Mucosa of descending colon (tissue), 3 donors: ENCODE measurements around the gene NID1. TPM values are rescaled to one million over a fixed set of nuclear protein-coding genes. Genes with fewer than 3 reads are reported as not detected.

Source experiments
- ATAC-seq: fragments of 200-7000 bp; cut with Tn5 transposase; one replicate; pipeline ENCODE4 v1.9.1; 2020; ENCODE audit warnings: mild to moderate bottlenecking, moderate library complexity
- DNase-seq, 3 donors: peaks; one replicate each; pipeline ENCODE4 v3.0.0-alpha.2; 2020
- H3K36me3 ChIP-seq: fragments of 200-600 bp; one replicate; pipeline ENCODE4 v1.8.0; 2021; ENCODE audit warnings: low read depth, mild to moderate bottlenecking
- H3K4me1 ChIP-seq: fragments of 200-600 bp; one replicate; pipeline ENCODE4 v1.8.0; 2021; ENCODE audit warnings: low read depth, mild to moderate bottlenecking
- H3K4me3 ChIP-seq: fragments of 200-600 bp; one replicate; pipeline ENCODE4 v1.8.0; 2021; ENCODE audit warnings: mild to moderate bottlenecking
- H3K9me3 ChIP-seq: fragments of 200-600 bp; one replicate; pipeline ENCODE4 v1.8.0; 2021; ENCODE audit warnings: mild to moderate bottlenecking
- CTCF ChIP-seq: fragments of 200-600 bp; IDR thresholded peaks from one replicate; pipeline ENCODE4 v1.8.0; 2022; ENCODE audit warnings: antibody characterized with exemption, mild to moderate bottlenecking
- intact Hi-C, 2 donors: fragments of 100-400 bp; cut with DNase I in 1 of 2; cut with micrococcal nuclease in 1 of 2; formaldehyde crosslinking; loops; one replicate each; pipeline versions ENCODE4 v1.11.0 to v1.11.1; 2022; cut with DNase I, micrococcal nuclease
- total RNA-seq, 3 donors: library from RNA; stranded (reverse); fragmentation: NEBNext Ultra II Directional in 2 of 3; extraction: Animal tissue kit (Norgen Biotek cat#: 25700) in 2 of 3; gene quantifications; one replicate each; pipeline versions ENCODE4 v1.2.1 to v1.2.4, GENCODE V29; 2021 to 2023
- donor health status: DM: no; HTN: no; CAD: no; lungs with moderate emphysema.
- donor health status: DM: no; HTN: no; CAD: no.
- donor health status: DM: no; HTN: yes; CAD: no.

Gene NID1
- total RNA-seq, 3 donors from 2014 or later, result 7.2 to 118 (median 36.7) TPM

DNA sequence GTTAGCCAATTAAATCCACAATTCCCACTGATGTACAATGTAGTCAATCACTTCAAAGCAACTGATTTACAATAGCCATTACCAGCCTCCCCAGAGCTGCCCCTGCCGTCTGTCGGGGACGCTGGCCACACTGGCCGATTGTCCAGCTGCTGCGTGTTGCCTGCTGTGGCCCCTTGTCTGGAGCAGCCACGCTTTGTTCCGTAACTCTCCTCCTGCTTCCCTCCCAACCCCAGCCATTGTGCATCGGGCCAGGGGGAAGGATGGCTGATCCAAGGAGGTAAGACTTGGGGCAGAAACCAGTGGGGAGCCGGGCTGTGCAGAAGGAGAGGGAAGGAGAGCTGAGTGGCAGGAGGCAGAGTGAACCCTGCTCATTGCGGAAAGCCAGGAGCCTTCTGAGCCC lies 114.6 kb downstream of the NID1 start:
- no peak for TF ChIP-seq CTCF
- intact Hi-C loops, result no loop called here
- Histone ChIP-seq H3K36me3 (no peaks in the 10 kb centered on the region), H3K4me1 (no peaks in the 10 kb centered on the region), H3K4me3 (no peak overlapping the region), H3K9me3 (no peaks in the 10 kb centered on the region)
- no peak for DNase-seq
- no peak for ATAC-seq

GRCh38 chr1:235948774-235949427 lies 116.0 kb downstream of the NID1 start:
- intact Hi-C loops, result no loop called here
- H3K4me3 ChIP-seq, result no peak overlapping the region
- no peaks in the 10 kb centered on the region for H3K36me3 ChIP-seq
- H3K9me3 ChIP-seq, result no peaks in the 10 kb centered on the region
- TF ChIP-seq CTCF, result no peak
- DNase-seq (no peak), ATAC-seq (no peak)
- H3K4me1 ChIP-seq, result no peaks in the 10 kb centered on the region

- no peaks in the 10 kb centered on the region for H3K9me3 ChIP-seq
- no peak for ATAC-seq
- no peaks in the 10 kb centered on the region for H3K4me1 ChIP-seq
- H3K36me3 ChIP-seq, result no peaks in the 10 kb centered on the region
- intact Hi-C loops, result no loop called here
- no peak overlapping the region for H3K4me3 ChIP-seq
- no peak for DNase-seq
- TF ChIP-seq CTCF, result no peak
Measured at GRCh38 chr1:235947989-235948388, 116.9 kb downstream of the NID1 start.

DNA sequence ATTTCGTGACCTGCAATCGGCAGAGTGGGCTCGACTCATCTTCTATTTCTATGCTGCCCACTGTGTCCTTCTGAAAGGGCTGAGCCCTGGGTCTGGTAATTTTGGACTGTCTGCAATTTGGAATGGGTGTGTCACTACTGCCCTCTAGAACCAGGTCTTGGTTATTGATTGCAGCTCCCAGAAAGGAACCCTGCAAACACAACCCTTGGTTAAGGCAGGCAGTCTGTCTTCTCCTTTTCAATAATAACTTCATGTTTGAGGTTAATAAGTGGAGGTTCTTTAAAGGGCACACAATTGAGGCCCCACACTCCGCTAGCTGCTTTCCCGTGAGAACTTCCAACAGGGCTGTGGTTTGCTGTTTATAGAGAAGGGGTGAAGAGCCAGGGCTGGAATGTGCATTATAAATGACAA lies 118.3 kb downstream of the NID1 start:
- H3K4me1 ChIP-seq, result no peaks in the 10 kb centered on the region
- no peak overlapping the region for H3K4me3 ChIP-seq
- no peak for TF ChIP-seq CTCF
- DNase-seq (no peak), ATAC-seq (peak; percentile 52)
- H3K9me3 ChIP-seq, result no peaks in the 10 kb centered on the region
- intact Hi-C loops, result no loop called here
- H3K36me3 ChIP-seq, result no peaks in the 10 kb centered on the region

DNA sequence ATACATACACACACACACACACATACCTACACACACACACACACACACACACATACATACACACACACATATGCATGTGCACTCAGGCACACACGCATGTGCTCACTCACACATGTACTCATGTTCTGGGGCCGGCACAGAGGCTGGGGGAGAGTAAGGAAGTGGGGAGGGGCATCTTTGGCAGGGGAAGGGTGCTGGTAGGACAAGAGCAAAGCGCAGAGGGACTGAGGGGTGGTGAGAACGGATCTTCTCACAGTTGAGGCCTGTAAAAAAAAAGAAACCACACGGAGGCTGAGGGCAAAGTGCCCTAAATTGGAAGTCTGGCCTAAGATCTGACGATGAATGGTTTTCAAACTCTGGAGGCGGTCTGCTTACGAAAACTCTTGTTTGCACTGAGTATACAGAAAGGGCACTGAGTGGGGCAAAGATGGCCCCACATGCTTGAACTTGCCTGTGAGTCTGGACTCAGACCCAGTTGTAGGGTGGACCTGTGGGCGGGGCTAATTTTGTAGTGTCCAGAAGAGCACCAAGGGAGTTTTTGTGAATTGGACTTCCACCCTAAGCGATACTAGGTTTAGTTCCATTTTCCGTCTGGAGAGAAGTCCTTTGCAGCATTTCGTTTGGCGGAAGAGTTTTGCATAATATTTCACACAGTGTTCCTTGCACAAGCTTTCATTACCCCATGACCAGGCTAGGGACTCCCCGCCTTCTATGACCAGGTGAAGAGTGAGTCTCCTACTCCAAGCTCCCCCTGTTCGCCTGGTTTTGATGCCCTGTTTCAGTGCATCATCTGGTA lies 118.9 kb downstream of the NID1 start:
- DNase-seq (no peak), ATAC-seq (peak; percentile 60)
- TF ChIP-seq CTCF, result no peak
- Histone ChIP-seq H3K9me3 (no peaks in the 10 kb centered on the region), H3K4me3 (no peak overlapping the region), H3K36me3 (no peaks in the 10 kb centered on the region), H3K4me1 (no peaks in the 10 kb centered on the region)
- intact Hi-C loops, result no loop called here
